Measurements from ENCODE around the gene MTMR6. TPM values are rescaled to one million over a fixed set of nuclear protein-coding genes. Genes with fewer than 3 reads are reported as not detected.

Gene MTMR6
- total RNA-seq, 1 experiment from 2014 or later = 9.7 TPM

- CTCF ChIA-PET = no interaction called here
- POLR2A ChIA-PET = no interaction called here
Observed at GRCh38 chr13:25276748-25277147, 10.5 kb downstream of the MTMR6 start.

GRCh38 chr13:25268561-25268960 lies 18.7 kb downstream of the MTMR6 start:
- no TSS peak for BruUV-seq (replicated peaks)
- no peaks in the 10 kb centered on the region for H3K36me3 ChIP-seq (ENCODE audit: control insufficient read depth, insufficient read depth, low read length)
- POLR2A ChIA-PET = no interaction called here
- TF ChIP-seq SIN3A (IDR thresholded peaks at IDR 0.05; ENCODE audit: borderline replicate concordance, insufficient read depth, low read depth, low read length) (no peak), TCF7L2 (IDR thresholded peaks at IDR 0.05; ENCODE audit: low read depth, low read length) (no peak), POLR2AphosphoS5 (IDR thresholded peaks at IDR 0.05; ENCODE audit: low read depth, low read length) (no peak)
- TF ChIP-seq, protein P1, sequence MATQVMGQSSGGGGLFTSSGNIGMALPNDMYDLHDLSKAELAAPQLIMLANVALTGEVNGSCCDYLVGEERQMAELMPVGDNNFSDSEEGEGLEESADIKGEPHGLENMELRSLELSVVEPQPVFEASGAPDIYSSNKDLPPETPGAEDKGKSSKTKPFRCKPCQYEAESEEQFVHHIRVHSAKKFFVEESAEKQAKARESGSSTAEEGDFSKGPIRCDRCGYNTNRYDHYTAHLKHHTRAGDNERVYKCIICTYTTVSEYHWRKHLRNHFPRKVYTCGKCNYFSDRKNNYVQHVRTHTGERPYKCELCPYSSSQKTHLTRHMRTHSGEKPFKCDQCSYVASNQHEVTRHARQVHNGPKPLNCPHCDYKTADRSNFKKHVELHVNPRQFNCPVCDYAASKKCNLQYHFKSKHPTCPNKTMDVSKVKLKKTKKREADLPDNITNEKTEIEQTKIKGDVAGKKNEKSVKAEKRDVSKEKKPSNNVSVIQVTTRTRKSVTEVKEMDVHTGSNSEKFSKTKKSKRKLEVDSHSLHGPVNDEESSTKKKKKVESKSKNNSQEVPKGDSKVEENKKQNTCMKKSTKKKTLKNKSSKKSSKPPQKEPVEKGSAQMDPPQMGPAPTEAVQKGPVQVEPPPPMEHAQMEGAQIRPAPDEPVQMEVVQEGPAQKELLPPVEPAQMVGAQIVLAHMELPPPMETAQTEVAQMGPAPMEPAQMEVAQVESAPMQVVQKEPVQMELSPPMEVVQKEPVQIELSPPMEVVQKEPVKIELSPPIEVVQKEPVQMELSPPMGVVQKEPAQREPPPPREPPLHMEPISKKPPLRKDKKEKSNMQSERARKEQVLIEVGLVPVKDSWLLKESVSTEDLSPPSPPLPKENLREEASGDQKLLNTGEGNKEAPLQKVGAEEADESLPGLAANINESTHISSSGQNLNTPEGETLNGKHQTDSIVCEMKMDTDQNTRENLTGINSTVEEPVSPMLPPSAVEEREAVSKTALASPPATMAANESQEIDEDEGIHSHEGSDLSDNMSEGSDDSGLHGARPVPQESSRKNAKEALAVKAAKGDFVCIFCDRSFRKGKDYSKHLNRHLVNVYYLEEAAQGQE (IDR thresholded peaks at IDR 0.05; ENCODE audit: insufficient read depth in 1 of 2, low read depth in 2 of 2, low read length in 1 of 2) = no peak
- TF ChIP-seq, protein P2, sequence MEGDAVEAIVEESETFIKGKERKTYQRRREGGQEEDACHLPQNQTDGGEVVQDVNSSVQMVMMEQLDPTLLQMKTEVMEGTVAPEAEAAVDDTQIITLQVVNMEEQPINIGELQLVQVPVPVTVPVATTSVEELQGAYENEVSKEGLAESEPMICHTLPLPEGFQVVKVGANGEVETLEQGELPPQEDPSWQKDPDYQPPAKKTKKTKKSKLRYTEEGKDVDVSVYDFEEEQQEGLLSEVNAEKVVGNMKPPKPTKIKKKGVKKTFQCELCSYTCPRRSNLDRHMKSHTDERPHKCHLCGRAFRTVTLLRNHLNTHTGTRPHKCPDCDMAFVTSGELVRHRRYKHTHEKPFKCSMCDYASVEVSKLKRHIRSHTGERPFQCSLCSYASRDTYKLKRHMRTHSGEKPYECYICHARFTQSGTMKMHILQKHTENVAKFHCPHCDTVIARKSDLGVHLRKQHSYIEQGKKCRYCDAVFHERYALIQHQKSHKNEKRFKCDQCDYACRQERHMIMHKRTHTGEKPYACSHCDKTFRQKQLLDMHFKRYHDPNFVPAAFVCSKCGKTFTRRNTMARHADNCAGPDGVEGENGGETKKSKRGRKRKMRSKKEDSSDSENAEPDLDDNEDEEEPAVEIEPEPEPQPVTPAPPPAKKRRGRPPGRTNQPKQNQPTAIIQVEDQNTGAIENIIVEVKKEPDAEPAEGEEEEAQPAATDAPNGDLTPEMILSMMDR (IDR thresholded peaks at IDR 0.05) = no peak
- no peaks in the 10 kb centered on the region for H3K9me3 ChIP-seq (ENCODE audit: control insufficient read depth, insufficient read depth, low read depth, low read length)
- no peak overlapping the region for H3K4me3 ChIP-seq (ENCODE audit: low read depth in 2 of 2, low read length in 2 of 2)
- H3K27me3 ChIP-seq (ENCODE audit: control insufficient read depth, insufficient read depth, low read length) = no peaks in the 10 kb centered on the region
- intact Hi-C loops (cut with micrococcal nuclease; ENCODE audit: unreplicated experiment) (no loop called here), in situ Hi-C loops (cut with HindIII; ENCODE audit: low pct_unique_long_range_greater_than_20kb, low sequenced_read_pairs) (no loop called here)
- ATAC-seq (no peak), DNase-seq (ENCODE audit: low read depth, low spot score) (no peak)
- no peak overlapping the region for H3K27ac ChIP-seq (ENCODE audit: low read length)
- no peaks in the 10 kb centered on the region for H3K4me1 ChIP-seq (ENCODE audit: control insufficient read depth, insufficient read depth, low read length)
- CTCF ChIA-PET = no interaction called here

More at GRCh38 chr13:25276748-25277147, 10.5 kb downstream of the MTMR6 start:
- Histone ChIP-seq H3K36me3 (ENCODE audit: control insufficient read depth, insufficient read depth, low read length) (no peaks in the 10 kb centered on the region), H3K4me1 (ENCODE audit: control insufficient read depth, insufficient read depth, low read length) (no peaks in the 10 kb centered on the region), H3K4me3 (ENCODE audit: low read depth in 2 of 2, low read length in 2 of 2) (no peak overlapping the region), H3K27me3 (ENCODE audit: control insufficient read depth, insufficient read depth, low read length) (no peaks in the 10 kb centered on the region), H3K27ac (ENCODE audit: low read length) (no peak overlapping the region), H3K9me3 (ENCODE audit: control insufficient read depth, insufficient read depth, low read depth, low read length) (no peaks in the 10 kb centered on the region)
- intact Hi-C loops (cut with micrococcal nuclease; ENCODE audit: unreplicated experiment) (no loop called here), in situ Hi-C loops (cut with HindIII; ENCODE audit: low pct_unique_long_range_greater_than_20kb, low sequenced_read_pairs) (no loop called here)
- TSS peak; percentile 26 for BruUV-seq (replicated peaks)
- ATAC-seq (peak; percentile 68; the same call in 1 of the 2 replicates), DNase-seq (ENCODE audit: low read depth, low spot score) (no peak)
- TF ChIP-seq, protein P2 (IDR thresholded peaks at IDR 0.05) = no peak
- TF ChIP-seq SIN3A (IDR thresholded peaks at IDR 0.05; ENCODE audit: borderline replicate concordance, insufficient read depth, low read depth, low read length) (no peak), POLR2AphosphoS5 (IDR thresholded peaks at IDR 0.05; ENCODE audit: low read depth, low read length) (no peak), TCF7L2 (IDR thresholded peaks at IDR 0.05; ENCODE audit: low read depth, low read length) (no peak)
- TF ChIP-seq, protein P1 (IDR thresholded peaks at IDR 0.05; ENCODE audit: insufficient read depth in 1 of 2, low read depth in 2 of 2, low read length in 1 of 2) = no peak

All from Panc1 (cell line).